SK-N-SH (cell line): ENCODE data around the gene SHISA2.

Experiments
- CTCF ChIP-seq: fragments of 200-600 bp; sonication (generic); IDR thresholded peaks from 2 replicates; pipeline ENCODE4 v1.6.1; 2017; ENCODE audit warnings: antibody characterized with exemption, mild to moderate bottlenecking, moderate library complexity
- ELF1 ChIP-seq: IDR thresholded peaks from 2 replicates; pipeline ENCODE4 v1.4.0; 2012
- FOXM1 ChIP-seq: IDR thresholded peaks from 2 replicates; pipeline ENCODE4 v1.4.0; 2012; ENCODE audit warnings: low read depth, mild to moderate bottlenecking
- IRF3 ChIP-seq: fragments of 150-350 bp; IDR thresholded peaks from 2 replicates; pipeline ENCODE4 v1.6.1; 2016; ENCODE audit warnings: mild to moderate bottlenecking, low read depth, low read length
- JUND ChIP-seq: IDR thresholded peaks from 2 replicates; pipeline ENCODE4 v1.4.0; 2012
- MEF2A ChIP-seq: IDR thresholded peaks from 2 replicates; pipeline ENCODE4 v1.4.0; 2012; ENCODE audit warnings: low read depth, borderline replicate concordance
- MXI1 ChIP-seq: IDR thresholded peaks from 2 replicates; pipeline ENCODE4 v1.6.1; 2012; ENCODE audit warnings: mild to moderate bottlenecking, low read depth, low read length, improper control_type of control experiment
- RXRA ChIP-seq: IDR thresholded peaks from 2 replicates; pipeline ENCODE4 v1.4.0; 2012; ENCODE audit warnings: low read depth, mild to moderate bottlenecking, borderline replicate concordance
- SMC3 ChIP-seq: IDR thresholded peaks from 2 replicates; pipeline ENCODE4 v1.6.1; 2012; ENCODE audit warnings: low read depth, low read length, improper control_type of control experiment
- TCF12 ChIP-seq: IDR thresholded peaks from 2 replicates; pipeline ENCODE4 v1.4.0; 2012

- TF ChIP-seq CTCF: no peak
- no peak for TF ChIP-seq RXRA
- TF ChIP-seq TCF12: no peak
- no peak for TF ChIP-seq FOXM1
- no peak for TF ChIP-seq IRF3
- no peak for TF ChIP-seq MXI1
- no peak for TF ChIP-seq MEF2A
- no peak for TF ChIP-seq ELF1
- TF ChIP-seq SMC3: no peak
- no peak for TF ChIP-seq JUND
Observed at GRCh38 chr13:26095338-26095737, 43.5 kb upstream of the SHISA2 start.
